Activated gamma-delta T cell (primary cell): Measurements from ENCODE around the gene NBAS.

Experiments used
- DNase-seq: peaks from one replicate; lab custom pipeline; 2025; lab: John Stamatoyannopoulos, UW

The NBAS gene

GRCh38 chr2:15168116-15168515 is 393.0 kb downstream of the NBAS start:
- no peak for DNase-seq

- DNase-seq: no peak
These were observed 394.3 kb downstream of the NBAS start for GRCh38 chr2:15166878-15167277.

GRCh38 chr2:15163326-15163725 is 397.8 kb downstream of the NBAS start:
- DNase-seq: no peak

DNA sequence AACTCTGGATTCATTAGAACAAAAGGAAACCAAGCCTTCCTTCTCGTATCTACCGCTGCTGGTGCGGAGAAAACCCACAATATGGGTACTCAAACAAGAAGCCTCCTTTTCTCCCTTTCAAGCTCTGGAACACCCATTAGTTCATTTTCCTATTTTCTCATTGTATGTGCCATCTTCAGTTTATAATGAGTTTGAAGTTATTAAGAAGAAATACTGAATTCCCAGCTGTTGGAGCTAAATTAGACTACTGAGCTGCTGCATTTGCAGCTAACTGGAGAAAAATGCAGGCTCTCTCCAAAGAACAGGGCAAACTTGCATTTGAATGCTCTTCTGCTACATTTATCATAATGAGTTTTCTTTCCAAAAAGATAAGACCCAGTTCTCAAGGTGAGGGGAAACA is 398.5 kb downstream of the NBAS start:
- DNase-seq: no peak

- DNase-seq: no peak
These were observed 400.7 kb downstream of the NBAS start for GRCh38 chr2:15160201-15160991.

- no peak for DNase-seq
These were observed 401.4 kb downstream of the NBAS start for GRCh38 chr2:15159751-15160177.

DNA sequence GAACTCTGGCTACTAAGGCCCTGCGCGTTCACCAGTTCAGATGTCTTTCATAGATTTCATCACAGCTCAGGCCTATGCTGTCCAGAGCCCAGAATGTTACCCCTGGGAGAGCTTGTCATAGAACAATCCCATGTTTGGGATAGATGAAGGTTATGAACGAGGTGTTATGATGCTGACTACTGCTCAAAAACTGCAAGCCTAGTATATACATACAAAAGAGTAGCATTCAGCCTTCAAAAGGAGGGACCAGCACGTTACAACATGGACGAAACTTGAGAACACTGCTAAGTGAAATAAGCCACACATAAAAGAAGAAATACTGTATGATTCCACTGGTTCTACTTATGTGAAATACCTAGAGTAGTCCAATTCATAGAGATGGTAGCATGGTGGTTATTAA is 401.9 kb downstream of the NBAS start:
- DNase-seq: no peak

DNA sequence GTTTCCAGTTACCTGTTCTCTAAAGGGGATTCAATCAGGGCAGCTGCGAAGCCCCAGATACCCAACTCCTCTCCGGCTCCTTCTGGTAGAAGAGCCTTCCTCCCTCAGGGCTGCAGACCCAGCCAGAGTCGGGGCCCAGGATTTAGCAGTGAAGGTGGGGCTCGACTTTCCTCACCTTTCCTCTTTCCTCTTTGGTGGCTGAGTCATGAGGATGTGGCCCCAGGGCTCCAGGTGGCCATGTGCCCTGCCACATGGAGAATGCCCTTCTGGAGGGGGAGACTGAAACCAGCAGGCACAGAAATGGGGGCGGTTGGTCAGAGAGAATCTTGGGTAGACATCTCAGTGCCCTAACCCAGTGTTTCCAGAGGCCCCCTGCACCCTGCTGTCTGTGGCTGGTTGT is 402.6 kb downstream of the NBAS start:
- DNase-seq: no peak

DNA sequence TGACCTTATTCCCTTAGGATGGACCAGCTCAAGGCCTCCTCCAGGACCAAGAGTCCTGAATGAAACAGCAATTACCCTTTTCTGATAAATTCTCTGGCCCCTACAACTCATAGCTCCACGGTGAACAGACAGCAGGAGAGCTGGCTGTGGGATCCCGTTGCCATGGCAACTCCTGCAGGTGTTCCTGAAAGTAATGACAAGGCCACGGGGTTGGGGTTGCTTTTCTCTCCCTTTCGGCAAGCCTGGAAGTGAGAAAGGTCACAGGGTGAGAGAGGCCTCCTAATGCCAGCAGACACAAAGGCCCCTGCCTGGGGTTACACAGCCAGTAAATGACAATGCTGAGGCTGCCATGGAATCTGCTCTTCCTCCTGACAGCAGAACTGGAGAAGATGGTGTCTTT is 403.0 kb downstream of the NBAS start:
- DNase-seq: no peak

DNA sequence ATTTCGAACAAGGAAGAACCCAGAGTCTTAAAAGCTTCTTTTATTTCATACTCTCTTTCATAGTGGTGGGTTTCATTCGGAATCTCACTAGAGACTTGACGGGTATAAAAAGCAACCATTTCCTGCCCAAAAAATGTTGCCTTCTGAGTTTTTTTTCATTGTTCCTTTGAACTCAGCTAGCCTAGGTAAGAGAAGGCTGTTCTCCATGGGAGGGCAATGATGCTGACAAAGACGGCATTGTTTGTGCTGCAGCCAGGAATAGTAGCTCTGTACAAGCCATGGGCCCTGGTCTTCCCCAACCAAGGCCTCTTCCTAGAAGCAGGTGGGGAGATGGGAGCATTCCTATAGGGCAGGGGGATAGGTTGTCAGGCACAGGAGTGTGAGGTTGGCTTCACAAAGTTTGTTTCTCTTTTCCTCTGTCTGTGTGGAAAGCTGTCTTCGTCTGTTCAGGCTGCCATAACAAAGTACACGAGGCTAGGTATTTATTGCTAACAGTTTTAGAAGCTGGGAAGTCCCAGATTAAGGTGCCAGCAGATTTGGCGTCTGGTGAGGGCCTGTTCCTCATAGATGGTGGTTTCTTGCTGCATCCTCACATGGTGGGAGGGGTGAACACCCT is 405.1 kb downstream of the NBAS start:
- no peak for DNase-seq

DNA sequence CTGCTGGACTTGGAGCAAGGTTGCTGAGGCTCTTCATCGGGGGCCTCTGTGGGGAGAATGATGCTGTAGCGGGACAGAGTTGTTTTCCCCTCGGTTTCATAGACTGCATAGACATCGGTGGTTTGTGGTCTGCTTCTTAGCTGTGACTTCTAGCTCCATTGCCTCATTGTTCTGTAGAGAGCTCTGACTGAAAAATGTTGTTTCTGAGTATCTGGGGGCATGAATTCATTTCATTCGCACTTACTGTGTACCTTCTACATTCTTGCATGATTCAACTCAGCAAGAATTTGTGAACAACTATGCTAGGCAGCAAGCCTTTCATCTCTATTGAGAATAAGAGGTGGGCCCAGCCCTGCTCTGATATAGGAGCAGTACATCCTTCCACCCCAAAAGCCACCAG is 406.8 kb downstream of the NBAS start:
- no peak for DNase-seq

- DNase-seq: no peak
These were observed 408.8 kb downstream of the NBAS start for GRCh38 chr2:15152382-15152781.

- no peak for DNase-seq
These were observed 412.1 kb downstream of the NBAS start for GRCh38 chr2:15149063-15149462.

GRCh38 chr2:15147591-15147990 is 413.5 kb downstream of the NBAS start:
- no peak for DNase-seq

DNA sequence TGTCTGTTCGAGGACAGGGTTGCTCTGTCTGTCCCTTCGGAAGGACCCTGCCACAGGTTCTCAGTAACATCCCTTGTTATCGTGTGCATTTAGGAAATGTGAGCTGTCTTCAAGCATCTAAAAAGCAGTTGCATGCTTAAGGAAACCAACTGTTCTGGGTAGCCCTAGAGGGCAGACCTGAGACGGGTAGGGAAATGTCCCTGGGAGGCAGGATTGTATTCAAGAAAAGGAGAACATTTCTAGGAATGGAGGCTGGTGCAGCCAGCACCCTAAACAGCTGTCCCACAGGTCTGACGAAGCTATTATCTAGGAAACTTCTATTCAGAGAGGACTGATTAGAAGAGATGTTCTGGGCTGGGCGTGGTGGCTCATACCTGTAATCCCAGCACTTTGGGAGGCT is 414.2 kb downstream of the NBAS start:
- no peak for DNase-seq

- DNase-seq: no peak
These were observed 415.2 kb downstream of the NBAS start for GRCh38 chr2:15145919-15146318.

DNA sequence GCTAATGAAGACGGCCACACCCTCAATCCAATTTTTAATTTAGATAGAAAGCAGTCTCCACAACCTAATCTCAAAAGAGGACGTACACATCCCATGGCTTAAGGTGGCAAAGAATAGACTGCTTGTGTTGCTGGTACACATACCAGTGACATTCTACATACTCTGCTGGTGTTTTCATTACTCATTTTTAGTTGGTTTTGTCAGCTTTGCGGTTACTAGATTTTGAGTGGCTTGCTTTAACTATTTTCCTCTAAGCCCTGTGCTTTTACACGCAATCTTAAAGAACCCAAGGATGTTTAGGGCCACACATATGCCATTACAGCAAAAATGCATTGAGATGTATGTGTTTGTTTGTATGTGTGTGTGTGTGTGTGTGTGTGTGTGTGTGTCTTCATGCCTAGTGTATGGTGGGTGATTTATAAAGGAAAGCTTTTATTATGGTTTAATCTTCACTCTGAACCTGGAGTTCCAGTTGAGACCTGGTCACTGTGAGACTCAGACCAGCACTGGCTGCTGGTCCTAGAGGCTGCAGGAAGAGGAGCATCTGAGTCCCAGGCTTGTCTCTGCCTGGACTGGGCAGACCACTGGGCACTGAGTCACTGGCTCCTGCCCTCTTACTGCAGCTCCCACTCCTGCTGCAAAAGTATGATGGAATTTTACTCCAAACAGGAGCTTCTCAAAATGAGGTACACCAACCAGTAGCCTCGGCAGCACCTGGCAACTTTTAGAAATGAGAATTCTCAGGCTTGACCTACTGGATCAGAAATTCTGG is 415.9 kb downstream of the NBAS start:
- no peak for DNase-seq

DNA sequence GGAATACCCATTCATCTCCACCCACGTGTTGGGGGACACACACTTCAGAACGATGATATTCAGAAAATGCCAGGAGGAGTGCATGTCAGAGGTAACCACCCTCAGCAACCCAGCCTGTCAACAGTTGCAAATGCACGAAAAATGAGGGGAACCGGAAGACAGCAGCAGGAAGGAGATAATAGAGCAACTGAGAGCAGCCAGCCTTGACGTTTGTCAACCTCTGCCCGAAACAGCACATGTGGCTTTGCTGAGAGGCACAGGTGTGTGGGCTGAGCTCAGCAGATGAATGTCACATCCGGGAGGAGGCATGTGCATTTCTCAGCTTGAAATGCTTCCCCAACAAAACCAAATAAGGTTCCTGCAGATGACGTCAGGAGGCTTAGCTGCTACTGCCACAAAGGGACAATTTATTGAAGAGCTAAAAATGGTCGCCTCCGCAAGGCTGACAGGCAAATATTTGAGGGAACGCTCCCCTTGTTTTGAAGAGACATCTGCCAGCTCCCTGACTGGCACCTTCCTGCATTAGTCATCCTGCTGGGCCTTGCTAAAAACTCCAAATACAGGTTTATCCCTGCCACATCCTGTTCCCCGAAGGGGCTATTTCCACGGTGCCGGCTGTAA is 419.0 kb downstream of the NBAS start:
- no peak for DNase-seq

- no peak for DNase-seq
These were observed 419.9 kb downstream of the NBAS start for GRCh38 chr2:15141211-15141610.

- DNase-seq: no peak
These were observed 424.5 kb downstream of the NBAS start for GRCh38 chr2:15136639-15137038.

- no peak for DNase-seq
These were observed 426.2 kb downstream of the NBAS start for GRCh38 chr2:15134957-15135356.

DNA sequence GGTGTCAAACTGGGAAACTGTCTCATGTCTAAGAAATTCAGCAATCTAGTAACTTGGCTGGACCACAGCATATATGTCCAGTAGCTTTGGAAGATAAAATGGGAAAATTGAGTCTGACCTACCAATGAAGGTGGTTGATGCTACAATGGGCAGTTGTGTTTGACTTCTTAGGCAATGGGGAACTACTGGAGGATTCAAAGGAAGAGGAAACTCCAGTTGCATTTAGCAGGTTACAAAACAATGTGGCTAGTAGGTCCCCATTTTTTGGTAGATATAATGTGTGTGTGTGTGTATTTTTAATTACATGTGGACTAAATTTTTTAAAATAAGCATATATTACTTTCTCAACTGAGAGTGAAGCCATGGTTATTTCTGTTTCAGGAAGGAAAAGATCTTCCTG is 427.7 kb downstream of the NBAS start:
- no peak for DNase-seq

GRCh38 chr2:15128846-15129245 is 432.3 kb downstream of the NBAS start:
- DNase-seq: no peak
